HG02970 (cell line): ENCODE results near the gene HBG2.
"Not testable (repeated sequence)": the region's sequence is repeated elsewhere in the genome, so short reads cannot be mapped to it uniquely, and the experiment has no call there.

Experiments used
- ATAC-seq: cut with Tn5 transposase; IDR thresholded peaks from one replicate; pipeline ENCODE4 v1.9.1; 2021; ENCODE audit warnings: mild to moderate bottlenecking, moderate library complexity, moderate number of reproducible peaks; ENCODE audit not compliant: unreplicated experiment, low FRiP score

Gene HBG2

GRCh38 chr11:5251746-5252145 lies 2.8 kb downstream of the HBG2 start:
- ATAC-seq: no peak

GRCh38 chr11:5250543-5251204 lies 3.9 kb downstream of the HBG2 start:
- ATAC-seq: no peak

GRCh38 chr11:5249807-5250396 lies 4.7 kb downstream of the HBG2 start, which contains the start of gene HBG1:
Gene HBG1, minus strand, starts transcription at chr11:5249857. Its CDS starts 53 bp downstream, at chr11:5249804.
- not testable (repeated sequence) for ATAC-seq

GRCh38 chr11:5248498-5248897 lies 6.1 kb downstream of the HBG2 start:
- not testable (repeated sequence) for ATAC-seq

- ATAC-seq: no peak
These were observed 6.9 kb downstream of the HBG2 start for GRCh38 chr11:5247472-5248192.

GRCh38 chr11:5246772-5247471 lies 7.7 kb downstream of the HBG2 start:
- ATAC-seq: no peak

- no peak for ATAC-seq
These were observed 9.4 kb downstream of the HBG2 start for GRCh38 chr11:5245155-5245554.

GRCh38 chr11:5243816-5244180 lies 10.8 kb downstream of the HBG2 start:
- no peak for ATAC-seq

GRCh38 chr11:5242933-5243815 lies 11.4 kb downstream of the HBG2 start:
- no peak for ATAC-seq

GRCh38 chr11:5242208-5242607 lies 12.4 kb downstream of the HBG2 start:
- no peak for ATAC-seq

GRCh38 chr11:5241458-5241857 lies 13.1 kb downstream of the HBG2 start:
- ATAC-seq: no peak

GRCh38 chr11:5240458-5240857 lies 14.1 kb downstream of the HBG2 start:
- ATAC-seq: no peak

- no peak for ATAC-seq
These were observed 14.5 kb downstream of the HBG2 start for GRCh38 chr11:5240056-5240455.

- no peak for ATAC-seq
These were observed 15.5 kb downstream of the HBG2 start for GRCh38 chr11:5239046-5239445.

GRCh38 chr11:5238486-5238885 lies 16.1 kb downstream of the HBG2 start:
- ATAC-seq: no peak

GRCh38 chr11:5237420-5237819 lies 17.2 kb downstream of the HBG2 start:
- no peak for ATAC-seq

- ATAC-seq: no peak
These were observed 19.1 kb downstream of the HBG2 start for GRCh38 chr11:5235364-5236095.

GRCh38 chr11:5234381-5234834 lies 20.2 kb downstream of the HBG2 start, which contains the start of gene HBD:
Gene HBD, minus strand, starts transcription at chr11:5234483. Its CDS starts 50 bp downstream, at chr11:5234433.
- ATAC-seq: peak; percentile 57

GRCh38 chr11:5233307-5233706 lies 21.3 kb downstream of the HBG2 start:
- ATAC-seq: no peak
